Activated CD8-positive, alpha-beta memory T cell treated with anti-CD3 and anti-CD28 coated beads, Interleukin-2, amount 50 U/mL, for 24 hours (primary cell): ENCODE measurements around the gene LMAN2.

Source experiments
- DNase-seq: peaks from one replicate; pipeline ENCODE4 v3.0.0-alpha.2; 2020; ENCODE audit errors: extremely low read depth

LMAN2 gene

DNA sequence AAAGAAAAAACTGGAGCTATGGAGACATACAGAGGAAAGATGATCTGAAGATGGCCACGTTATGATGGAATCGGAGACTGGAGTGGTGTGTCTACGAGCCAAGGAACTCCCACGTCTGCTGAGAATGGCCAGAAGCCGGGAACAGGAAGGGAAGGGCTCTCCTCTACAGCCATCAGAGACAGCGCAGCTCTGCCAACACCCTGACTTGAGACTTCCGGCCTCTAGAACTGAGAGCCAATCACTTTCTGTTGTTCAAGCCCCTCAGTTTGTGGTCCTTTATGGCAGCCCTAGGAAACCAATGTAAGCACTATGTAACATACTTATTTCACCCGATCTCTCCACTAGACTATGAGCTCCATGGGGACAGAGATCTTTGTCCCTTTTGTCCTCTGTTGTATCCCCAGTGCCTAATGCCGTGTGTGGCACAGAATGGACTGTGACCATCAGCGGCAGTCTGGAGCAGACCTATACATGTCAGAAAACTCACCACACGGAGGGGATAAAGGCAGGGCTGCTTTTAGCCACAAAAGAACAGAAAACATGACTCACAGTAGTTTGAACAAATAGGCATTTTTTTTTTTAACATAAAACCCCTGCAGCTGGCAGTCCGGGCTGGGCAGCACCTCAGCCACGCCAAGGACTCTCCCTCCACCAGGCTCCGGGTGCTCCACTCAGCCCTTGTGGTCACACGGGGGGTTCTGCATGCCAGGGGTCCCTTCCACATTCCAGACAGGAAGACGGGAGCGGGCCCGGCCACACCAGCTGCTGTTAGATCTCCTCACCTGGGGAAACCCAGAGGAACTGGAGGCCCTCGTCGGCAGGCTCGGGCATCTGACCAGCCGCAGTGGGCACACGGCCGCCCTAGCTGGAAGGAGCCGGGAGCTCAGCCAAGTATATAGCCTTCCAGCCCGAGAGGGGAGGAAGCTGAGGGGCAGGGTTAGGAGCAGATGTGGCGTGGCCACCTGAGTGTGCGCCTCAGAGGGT lies 23.6 kb downstream of the LMAN2 start:
- no peak for DNase-seq

DNA sequence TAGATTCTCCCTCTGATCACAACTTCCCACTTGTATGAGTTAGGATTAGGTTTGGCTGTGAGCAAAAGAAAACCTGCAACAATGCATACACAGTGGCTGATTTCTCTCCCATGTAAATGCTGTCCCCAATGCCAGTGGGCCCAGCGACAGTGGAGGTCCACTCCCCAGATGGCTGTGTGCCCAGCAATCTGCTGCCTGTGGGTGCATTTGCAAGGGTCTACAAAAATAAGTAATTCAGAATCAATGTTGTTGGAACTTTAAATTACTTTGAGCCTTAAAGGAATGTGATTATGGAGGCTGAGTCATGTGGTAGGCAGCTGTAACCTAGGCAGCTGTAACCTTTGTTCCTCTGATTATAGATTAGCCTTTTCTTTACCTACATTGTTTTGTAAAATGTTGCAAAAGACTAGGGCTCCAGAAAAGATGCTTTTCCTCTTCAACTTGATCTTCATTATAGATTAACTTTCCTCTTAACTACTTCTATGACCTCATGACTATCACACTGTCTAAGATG lies 25.5 kb downstream of the LMAN2 start:
- no peak for DNase-seq

DNA sequence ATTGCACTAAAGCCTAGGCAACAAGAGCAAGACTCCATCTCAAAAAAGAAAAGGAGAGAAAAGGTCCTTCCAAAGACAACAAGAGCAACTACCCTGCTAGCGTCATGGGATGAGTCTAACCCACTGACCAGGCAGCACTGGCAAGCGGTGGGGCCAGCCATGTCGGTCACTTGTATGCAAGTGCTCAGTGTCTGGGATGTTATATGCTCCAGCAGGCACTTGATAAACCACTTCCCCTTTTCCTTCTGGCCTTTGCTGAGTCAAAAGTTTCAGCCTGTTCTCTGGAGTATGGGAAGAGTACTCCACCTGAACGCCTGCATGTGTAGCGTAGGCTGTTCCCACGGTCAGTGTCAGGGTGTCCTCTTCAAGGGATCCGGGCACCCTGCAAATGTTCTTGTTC lies 30.6 kb downstream of the LMAN2 start:
- DNase-seq = no peak

DNA sequence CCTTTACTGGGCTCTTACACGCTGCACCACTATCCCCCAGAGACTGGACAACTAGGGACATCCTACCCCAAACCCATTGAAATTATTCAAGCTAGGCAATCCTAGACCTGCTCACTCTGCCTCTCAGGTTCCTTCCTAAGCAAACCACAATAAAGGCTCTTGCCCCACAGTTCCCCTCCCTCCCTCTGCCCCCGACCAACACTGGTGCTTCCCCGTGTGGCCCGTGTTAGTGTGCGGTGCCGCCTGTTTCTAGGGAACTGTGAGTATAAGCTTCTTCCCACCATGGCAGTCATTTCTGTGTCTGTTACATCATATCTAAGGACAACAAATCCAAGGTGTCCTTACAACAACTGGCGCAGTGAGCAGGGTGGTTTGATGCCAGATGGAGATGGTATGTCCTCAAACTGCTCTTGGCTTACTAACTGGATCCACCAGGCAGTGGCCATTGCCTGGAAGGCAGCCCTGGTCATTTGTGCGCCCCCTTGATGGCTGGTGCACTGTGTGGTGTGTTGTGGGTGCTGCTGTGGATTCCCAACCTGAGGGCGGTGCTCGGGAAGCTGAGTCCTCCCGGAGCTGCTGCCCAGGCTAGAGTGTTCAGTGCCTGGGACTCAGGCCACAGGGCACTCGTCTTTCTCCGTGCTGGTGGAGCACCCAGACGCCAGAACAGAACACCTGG lies 31.4 kb downstream of the LMAN2 start:
- DNase-seq = no peak

DNA sequence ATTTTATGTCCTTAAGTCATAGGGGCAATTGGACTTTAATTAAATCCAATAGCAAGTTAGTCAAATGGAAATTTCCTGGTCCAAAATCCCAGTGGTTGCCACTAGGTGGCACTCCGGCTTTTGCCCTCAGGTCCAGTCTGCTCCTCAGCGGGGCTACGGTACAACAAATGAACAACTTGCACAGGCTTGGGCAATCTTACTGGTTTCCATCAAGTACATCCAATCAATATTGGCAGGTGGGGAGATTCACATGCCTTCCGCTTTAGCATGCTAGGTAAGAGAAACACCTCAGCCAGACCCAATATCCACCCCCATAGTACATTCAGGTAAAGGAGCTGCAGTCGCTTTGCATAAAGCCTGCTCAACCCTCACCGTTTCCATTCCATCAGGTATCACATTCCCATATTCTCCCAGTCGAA lies 33.5 kb downstream of the LMAN2 start:
- DNase-seq = peak; percentile 53

DNA sequence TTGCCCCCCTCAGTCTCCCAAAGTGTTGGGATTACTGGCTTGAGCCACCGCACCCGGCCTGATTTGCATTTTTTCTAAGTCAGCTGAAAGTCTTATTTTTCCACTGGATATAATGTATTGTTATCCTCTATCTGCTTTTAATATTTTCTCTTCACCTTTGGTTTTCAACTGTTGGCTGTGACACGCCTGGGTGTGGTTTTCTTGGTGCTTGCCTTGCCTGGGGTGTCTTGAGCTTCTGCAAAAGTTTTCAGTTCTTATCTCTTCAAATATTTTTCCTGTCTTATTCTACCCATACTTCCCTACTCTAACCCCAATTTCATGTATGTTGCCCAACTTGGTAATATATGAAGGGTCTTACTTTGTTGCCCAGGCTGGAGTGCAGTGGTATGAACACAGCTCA lies 35.5 kb downstream of the LMAN2 start:
- no peak for DNase-seq

DNA sequence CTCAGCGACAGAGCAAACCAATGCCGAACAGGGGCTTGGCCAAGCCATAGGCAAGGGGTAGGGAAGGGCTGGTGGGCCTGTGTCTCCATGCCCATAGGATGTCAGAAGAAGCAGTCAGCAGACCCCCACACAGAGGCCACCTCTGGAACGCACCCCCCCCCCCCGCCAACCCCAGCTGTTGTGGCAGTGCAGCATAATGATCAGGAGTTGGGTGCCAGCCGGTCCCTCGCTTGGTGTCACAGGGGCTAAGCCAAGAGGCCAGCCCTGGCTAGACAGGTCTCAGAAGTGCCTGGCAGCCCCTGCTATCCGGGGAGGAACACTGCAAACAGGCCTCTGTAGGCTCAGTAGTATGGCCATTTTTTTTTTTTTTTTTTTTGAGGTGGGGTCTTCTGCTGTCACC lies 36.1 kb downstream of the LMAN2 start:
- no peak for DNase-seq

DNA sequence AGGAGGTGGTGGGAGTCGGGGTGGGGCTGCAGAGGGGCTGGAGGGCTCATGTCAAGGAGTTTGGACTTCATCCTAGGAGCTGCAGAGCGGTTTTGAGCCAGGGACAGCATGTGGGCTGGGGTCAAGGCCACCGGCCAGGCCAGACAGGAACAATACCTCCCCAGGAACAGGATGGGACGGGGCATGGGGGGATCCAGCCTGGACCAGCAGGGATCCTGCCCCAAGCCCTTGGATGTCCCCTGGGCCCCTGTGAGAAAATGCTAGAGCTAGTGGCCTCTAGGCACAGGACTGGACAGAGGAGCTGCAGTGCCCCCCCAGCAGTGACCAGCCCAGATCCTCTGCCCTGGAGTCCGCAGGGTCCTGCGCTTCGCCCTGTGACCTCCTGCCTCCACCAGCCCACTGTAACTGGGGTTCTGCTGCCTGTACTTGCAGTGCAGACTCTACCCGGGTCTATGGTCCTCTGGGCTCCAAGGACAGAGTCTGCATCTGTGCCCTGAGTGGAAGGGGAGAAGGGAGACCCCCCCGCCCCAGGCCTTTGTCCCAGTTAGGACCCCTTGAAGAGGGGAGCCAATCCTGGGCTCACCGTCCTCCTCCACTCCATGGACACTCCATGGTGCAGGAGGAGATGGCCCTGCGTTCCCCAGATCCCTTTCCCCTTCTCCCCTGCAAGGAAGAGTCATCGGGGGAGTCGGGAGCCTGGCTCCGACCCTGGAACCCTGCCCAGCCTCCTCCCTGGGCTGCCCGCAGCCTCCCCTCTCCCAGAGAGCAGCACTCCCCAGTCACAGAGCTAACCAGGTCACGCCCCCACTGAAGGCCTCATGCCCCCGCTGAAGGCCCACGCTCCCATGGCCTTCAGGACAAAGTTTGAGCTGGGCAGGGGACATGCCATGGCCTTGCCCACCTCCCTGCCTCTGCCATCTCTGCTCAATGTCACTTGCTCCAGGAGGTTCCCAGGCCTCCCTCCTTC lies 36.8 kb downstream of the LMAN2 start:
- no peak for DNase-seq

DNA sequence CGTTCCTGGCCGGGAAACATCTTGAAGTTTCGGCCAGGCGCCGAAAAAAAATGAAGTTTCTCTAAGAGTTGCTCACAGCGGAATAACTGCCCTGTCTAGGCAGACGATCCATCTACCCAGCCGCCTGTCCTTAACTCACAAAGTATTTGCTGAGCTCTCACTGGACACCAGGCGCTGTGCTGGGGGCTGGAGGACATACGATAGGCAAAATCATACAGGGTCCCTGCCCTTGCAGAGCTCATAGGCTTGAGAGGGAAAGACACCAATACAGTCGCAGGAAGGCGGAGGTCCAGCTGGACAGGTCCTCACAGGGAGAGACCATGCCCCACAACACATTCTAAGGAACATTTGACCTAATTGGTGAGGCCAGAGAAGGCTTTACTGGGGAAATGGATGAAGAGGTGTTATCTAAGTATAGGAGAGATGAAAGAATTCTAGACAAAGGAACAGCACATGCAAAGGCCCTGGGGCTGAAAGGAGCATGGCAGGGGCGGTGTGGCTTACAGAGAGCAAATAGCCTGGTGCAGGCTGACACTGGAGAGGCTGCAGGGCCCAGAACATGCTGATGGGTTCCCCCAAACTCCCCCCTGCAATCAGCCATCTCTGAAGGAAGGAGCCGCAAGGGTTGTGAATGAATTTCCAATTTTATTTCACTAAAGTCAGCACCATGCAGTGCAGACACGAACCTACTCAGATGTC lies 37.8 kb downstream of the LMAN2 start:
- no peak for DNase-seq

DNA sequence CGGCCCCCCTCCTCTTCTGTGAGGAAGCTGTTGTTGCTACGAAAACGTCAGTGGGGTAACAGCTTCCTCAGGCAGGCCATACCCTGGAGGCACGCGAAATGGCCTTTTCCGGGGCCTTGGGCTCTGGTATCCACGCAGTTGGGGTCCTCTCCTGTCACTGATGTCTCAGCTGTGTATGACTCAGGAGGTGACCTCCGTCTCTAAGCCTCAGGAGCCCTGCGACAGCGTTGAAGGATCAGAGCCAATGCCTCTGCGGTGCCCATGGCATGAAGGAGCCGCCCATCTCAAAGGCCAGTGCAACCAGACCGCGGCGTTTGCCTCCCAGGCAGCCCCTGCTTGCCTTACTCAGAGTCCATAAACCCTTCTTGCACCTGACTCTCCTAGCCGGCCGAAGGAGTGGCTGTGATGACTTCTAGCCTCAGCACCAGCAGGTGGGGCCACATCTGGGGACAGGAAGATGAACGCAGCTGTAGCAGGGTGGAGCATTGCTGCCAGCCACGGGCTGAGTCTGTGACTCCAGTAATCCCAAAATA lies 38.8 kb downstream of the LMAN2 start:
- DNase-seq = no peak

DNA sequence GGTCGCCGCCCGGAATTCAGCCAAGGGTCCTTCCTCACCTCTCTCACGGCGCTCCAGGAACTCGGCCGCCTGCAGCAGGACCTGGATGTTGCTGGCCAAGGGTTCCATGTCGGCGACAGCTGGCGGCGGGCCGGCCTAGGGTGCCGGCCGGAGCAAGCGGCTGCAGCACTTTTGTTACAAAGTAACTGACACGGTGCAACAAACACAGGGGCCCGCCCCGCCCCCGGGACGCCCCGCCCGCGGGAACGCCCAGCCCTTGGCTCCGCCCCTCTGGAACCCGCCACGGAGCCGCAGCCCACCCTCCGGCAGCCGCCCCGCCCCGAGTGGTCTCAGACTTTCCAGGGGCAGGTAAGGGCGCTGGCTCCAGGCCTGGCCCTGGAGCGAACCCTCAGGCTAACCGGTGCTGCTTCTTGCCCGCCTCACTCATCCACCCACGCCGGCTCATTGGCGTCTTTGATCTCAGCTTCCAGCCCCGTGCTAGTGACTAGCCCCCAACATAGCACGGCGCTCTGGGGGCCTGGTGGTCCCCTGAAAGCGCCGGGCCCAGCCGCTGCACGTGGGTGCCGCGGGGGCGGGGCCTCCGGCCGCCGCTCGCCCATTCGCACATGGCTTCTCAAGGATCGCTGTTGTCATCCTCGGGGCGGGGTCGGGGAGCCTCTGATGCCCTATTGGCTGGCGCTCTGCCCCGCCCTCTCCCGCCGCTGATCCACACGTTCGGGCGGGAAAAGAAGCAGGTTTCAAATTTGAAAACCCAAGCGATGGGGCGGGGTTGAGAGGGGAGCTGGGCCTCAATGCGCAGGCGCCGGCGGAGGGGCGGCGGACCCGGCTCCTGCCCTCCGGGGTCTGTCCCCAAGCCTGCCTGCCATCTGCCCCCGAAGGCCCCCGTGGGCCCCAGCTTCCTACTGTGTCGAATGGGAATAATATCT lies 39.5 kb downstream of the LMAN2 start, which contains the start of gene MXD3:
Gene MXD3 (minus strand): TSS at position 176 of the 926 bp plus-strand sequence. CDS start 68 bp downstream, at position 108.
- DNase-seq = peak; percentile 93

DNA sequence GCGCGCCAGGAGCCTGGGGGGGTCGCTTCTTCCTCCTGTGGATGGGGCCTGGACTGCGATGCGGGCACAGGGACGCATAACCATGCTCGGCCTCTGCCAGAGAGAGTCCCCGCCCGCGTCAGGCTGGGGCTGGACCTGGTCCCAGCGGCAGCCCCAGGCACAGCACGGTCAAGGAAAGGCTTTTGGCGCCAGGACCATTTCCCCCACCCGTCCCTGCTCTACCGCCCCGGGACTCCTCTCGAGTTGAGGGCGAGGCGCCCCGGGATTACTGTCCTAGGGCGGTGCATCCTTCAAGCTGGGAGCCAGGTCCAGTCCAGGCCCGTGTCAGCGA lies 40.1 kb downstream of the LMAN2 start:
- no peak for DNase-seq

DNA sequence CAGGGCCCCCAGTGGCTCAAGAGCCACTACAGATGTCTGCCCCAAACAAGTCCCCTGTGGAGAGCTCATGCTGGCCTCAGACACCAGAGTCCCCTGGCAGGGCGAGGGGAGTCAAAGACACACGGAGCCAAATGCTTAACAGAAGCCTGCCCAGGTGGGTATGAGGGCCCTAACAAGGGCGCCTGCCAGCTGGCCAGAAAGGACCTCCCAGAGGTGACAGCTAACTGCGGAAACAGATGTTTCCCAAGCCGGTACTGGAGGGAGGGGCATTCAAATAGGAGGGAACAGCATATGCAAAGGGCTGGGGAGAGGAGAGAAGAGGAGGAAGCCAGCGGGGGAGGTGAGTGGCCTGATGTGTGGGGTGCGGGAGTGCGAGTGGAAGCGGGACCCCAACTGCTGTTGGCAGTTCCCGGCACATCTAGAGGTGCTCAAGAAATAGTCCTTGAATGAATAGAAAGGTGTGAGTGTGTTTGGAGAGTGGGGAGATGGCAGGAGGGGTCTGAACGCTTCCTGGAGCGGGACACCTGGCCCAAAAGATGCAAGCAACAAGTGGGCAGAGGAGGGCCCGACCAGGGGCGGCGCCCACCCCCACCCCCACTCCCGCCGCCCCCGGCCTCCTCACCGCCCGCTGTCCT lies 40.6 kb downstream of the LMAN2 start:
- DNase-seq = no peak

DNA sequence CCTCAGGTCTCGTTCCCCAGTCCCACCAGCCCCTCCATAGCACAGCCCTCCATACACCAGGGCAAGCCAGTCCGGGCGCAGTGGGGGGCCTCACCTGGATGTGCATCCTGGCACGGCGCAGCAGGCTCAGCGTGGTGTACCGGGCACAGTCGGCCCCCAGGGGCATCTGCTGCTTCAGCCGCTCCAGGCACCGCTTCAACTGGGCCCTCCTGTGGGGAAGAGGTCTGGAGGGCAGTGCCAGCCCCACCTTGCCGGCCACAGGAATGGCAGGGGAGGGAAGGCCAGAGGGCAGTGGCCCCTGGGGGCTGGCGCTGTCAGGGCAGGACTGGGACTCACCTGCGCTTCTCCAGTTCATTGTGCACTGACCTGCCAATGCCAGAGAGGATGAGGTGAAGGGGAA lies 41.1 kb downstream of the LMAN2 start:
- DNase-seq = no peak

DNA sequence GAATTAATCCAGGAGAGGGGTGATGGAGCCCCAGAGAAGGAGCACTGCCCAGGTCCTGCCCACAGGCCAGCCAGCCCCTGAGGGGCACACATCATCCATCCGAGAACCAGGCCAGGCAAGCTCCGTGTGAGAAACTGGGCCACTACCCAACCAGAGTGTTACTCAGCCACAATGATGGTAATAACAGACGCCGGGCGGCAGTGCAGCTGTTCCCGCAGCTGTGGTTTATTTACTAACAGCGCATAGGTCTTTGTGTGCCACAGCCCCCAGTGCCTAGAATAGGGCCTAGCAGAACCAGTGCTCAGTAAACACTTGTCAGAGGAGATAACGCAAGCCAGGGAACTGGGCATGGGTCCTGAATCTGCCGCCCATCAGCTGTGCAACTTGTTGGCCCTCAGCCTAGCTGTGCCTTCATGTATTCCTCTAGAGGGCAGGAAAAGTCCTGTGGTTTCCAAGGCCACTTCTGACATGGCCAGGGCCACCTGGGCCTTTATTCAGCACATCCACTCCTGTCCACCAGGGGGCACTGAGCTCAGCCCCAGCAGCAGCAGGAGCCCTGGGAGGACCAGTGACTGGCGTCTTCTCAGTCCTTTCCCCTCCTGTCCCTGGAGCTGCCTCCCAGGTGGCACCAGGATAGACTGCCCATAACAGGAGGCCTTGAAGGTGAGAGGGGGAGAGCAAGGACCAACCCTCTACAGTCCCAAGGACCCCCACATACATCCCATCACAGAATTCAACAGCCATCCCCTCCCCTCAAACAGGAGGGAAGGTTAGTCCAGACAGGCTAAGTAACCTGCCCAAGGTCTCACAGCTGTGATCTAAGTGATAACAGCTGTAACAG lies 41.9 kb downstream of the LMAN2 start:
- no peak for DNase-seq

DNA sequence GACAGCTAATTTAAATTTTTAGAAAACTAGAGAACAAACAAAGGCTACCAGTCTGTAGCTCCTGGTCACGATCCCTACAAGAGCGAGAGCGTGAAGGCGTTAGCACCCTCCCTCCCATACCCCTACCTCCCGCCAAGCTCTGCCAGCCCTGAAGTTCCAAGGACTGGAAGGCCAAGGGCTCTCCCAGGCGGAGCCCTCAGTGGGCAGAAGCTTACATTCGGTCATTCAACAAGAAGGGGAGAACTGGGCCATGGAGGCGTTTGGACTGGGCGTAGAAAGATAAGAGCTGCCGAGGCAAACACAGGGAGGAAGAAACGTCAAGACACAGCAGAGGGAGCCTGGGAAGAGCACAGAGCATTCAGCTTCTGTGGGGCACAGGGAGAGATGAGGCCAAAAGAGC lies 42.7 kb downstream of the LMAN2 start:
- no peak for DNase-seq

DNA sequence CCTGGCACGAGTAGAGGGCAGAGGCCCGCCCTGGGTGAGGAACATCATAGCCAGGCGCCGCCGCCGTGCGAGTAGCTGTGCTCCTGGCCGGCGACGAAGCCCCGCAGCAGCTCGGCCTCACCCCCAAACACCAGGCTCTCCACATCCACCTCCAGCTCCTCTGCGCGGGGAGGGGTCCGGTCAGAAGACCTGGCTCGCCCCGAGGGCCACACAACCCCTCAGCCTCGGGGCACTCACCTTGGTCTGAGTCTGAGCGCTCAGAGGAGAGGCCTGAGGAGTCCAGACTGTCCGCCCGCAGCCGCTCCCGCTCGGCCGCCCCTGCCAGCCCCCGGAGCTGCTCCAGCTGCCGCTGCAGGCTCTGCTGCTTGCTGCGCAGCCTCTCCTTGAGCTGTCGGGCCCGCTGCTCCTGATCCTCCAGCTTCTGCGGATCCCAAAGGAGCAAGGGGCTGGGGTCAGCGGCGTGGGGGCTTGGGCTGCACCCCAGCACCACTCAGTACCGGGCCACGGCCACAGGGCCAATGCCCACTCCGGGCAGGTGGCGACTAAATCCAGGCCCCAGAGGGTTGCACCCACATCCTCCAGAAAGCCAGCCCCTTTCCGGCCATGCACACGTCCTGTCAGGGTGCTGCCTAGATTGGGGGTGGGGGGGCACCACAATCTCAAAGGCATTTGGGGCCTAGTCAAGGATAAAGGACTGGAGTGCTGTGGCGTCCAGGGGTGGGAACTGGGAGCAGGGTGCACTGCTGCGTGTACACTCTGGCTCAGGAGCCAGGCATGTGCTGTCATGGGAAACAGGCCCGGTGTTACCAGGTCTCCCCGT lies 43.7 kb downstream of the LMAN2 start:
- no peak for DNase-seq
